Stimulated activated CD4-positive, alpha-beta T cell treated with anti-CD3 and anti-CD28 coated beads, TNF-alpha, amount 100 ng/mL, for 48 hours (primary cell): ENCODE data around the gene AQP1.

Source experiments
- DNase-seq, 3 donors: peaks; one replicate each; pipeline ENCODE4 v3.0.0-alpha.2; 2020; ENCODE audit warnings: low read depth in 3 of 3

AQP1 gene

DNA sequence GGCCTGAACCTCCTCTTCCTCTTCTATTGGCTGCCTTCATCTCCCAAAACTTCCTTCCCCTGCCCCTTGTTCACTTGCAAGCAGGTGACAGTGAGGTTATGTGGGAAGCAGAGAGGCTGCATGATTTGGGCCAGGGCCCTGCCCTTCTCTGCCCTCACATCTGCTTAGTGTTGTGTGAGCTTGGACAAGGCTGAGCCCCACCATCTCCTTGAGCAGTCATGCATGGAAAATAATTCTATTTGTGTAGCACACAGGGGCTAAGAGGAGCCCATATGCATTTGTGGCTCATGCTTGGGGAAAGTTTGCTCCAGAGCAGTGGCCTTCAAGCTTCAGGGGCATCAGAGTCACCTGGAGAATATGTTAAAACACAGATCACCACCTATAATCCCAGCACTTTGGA, 26.8 kb upstream of the AQP1 start:
- DNase-seq = no peak

GRCh38 chr7:30886608-30887011, 25.0 kb upstream of the AQP1 start:
- DNase-seq = no peak

- no peak for DNase-seq
These were observed 24.2 kb upstream of the AQP1 start for GRCh38 chr7:30887464-30887872.

GRCh38 chr7:30888747-30889146, 22.9 kb upstream of the AQP1 start:
- DNase-seq = no peak

DNA sequence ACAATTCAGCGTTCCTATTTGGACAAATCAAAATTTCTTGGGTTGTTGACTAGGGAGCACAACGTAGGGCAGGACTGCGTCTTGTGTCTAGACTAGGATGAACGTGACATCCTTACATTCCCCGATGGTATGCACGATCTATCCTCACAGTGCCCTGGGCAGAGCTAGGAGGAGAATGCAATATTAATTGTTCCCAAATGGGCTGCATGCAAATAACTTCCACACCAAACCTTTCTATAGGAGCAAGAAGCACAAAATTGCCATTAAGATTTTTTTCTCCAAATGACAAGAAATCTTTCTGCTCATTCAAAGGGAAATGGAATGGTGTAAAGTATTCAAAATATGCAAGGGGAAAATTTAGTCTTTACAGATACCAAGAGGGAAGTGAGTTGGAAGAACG, 21.4 kb upstream of the AQP1 start:
- no peak for DNase-seq

DNA sequence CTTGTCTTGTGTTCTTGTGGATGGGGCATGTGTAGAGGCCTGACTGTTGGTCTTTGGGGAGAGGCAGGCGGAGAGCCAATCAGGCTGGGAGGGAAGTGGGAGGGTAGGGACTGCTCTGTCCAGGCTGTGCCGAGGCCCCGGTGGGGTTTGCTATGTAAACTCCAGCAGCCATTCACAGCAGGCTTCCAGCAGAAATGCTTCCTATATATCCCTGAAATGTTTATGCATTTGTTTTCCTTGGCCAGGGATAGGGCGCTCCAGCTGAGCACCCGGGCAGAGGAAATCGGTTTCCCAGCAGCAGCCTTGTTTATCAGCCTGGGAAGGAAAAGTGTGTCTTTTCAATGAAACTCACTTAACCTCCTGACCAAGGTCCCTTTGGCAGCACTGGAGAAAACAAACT, 18.3 kb upstream of the AQP1 start:
- no peak for DNase-seq

DNA sequence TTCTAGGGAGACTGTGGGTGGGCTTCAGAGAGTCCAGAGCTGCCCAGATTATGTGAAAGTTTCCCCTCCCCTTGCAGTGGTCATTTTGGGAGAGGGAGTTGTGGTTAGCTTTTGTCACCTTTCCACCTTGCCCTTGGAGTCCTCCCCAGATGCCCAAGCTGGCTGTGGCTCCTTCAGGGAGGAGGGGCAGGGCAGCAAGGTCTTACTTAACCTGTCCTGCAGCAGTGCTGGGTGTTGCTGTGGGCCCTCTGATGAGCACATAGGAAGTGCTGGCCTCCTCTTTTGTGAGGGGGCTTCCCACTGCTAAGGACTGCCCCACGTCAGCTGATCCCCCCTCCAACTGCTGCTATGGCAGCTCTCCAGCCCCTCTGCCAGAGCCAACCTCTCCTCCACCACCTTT, 17.6 kb upstream of the AQP1 start:
- DNase-seq = no peak

DNA sequence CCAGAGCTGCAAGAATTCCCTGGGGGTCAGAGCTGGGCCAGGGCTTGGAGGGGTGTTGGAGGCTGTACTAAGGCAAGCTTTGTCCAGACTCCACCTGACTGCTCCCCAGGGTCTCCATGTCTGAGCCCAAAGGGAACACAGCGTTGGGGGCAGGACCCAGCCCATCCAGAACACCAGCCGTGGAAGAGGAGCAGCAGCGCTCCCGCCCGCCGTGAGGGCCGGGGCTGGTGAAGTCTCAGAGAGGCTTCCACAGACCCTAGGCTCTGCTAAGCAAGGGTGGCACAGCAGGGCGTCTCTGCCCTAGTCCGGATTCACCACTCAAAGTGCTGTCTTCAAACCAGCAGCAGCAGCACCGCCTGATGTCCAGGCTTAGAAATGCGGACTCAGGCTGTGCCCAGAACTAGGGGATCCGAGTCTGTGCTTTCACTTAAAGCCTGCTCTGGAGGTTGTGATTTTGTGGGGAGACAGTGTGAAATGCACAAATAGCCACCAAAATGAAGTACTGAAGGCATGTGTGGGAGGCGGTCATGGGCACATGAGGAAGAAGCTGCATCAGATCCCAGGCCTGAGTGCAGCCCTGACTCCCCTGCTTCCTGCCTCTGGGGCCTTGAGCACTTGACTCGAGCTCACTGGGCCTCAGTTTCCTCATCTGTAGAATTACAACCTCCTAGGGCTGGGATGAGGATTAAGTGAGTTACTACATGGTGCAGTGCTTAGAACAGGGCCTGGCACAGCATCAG, 16.6 kb upstream of the AQP1 start:
- DNase-seq = no peak

DNA sequence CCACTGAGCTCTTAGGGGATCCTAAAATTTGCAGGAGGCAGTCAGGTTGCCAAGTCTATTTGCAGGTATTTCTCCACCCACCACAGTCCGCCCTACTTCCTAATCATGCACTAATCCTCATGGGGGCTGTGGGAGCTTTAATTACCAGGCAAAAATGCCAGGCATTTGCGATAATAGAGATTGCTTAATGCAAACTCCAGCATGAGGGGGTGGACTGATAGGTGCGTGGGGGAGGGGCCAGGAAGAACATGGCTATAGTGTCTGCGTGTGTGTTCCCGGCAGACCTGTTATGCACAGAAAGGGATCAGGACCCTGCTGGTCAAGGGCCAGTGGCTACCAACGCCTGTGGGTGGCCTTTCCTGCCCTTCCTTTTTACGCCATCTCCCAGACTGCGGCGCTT, 15.6 kb upstream of the AQP1 start:
- DNase-seq = no peak

- no peak for DNase-seq
These were observed 14.6 kb upstream of the AQP1 start for GRCh38 chr7:30896783-30897637.

GRCh38 chr7:30897770-30898169, 13.9 kb upstream of the AQP1 start:
- no peak for DNase-seq

DNA sequence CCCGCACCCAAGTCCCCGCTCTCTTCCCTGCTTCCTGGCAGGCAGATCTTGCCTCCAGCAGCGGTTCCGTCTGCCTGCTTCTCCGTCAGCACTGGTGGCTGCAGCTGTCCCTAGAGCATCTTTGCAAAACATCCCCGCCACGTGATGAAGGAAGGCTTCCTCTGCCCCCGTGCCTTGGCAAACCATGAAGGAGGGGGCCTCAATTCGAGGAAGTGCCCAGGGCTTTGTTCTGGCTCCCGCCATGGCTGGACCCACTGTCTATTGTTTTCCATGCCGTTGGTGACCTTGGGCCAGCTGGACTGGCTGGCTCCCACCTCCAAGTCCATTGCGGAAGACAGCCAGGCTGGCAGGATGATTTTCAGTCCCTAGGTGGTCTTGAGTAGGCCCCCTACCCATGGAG, 13.2 kb upstream of the AQP1 start:
- DNase-seq = no peak

- no peak for DNase-seq
These were observed 12.6 kb upstream of the AQP1 start for GRCh38 chr7:30899066-30899465.

- DNase-seq = no peak
These were observed 12.0 kb upstream of the AQP1 start for GRCh38 chr7:30899630-30900029.

DNA sequence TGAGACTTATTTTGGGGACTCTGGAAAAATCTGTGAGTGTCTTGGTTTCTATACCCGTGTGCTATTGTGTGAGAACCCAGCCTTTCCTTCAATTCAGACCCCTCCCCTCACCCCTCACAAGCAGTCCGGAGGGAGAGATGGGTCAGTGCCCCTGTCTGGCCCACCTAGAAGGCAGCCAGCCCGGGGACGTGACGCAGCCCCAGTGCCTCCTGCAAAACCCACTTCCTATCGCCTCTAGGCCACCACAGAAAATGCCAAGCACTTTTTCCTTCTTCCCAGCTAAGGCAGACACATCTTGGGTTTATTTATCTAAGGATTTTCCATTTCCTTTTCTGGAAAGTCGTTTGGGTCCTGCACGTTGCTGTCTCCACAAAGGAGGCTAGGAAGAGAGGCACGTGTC, 11.6 kb upstream of the AQP1 start:
- no peak for DNase-seq

DNA sequence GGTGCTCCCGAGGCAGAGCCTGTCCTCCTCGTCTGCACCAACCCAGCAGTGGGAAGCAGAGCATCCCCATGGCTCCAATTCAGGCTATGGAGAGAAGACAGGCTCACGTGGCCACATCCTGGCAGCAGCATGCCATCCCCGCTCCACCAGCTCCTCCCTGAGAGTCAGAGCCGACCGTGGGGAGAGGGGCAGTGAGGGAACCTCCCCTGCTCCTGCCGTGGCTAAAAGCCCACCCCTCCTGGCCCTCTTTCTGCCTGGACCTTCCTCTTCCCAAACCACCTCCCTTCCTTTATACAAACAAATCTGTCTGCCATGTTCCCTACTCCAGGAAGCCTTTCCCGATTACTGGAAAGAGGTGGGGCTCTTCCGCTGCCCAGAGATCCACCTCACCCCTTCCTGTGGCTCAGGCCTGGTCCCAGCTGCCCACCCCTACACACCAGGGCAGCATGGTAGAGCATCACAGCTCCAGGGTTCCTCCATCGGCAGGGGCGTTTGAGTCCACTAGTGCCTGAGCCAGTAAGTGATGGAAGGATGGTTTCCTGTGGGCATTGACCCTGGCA, 10.8 kb upstream of the AQP1 start:
- no peak for DNase-seq

GRCh38 chr7:30901856-30902255, 9.8 kb upstream of the AQP1 start:
- no peak for DNase-seq

DNA sequence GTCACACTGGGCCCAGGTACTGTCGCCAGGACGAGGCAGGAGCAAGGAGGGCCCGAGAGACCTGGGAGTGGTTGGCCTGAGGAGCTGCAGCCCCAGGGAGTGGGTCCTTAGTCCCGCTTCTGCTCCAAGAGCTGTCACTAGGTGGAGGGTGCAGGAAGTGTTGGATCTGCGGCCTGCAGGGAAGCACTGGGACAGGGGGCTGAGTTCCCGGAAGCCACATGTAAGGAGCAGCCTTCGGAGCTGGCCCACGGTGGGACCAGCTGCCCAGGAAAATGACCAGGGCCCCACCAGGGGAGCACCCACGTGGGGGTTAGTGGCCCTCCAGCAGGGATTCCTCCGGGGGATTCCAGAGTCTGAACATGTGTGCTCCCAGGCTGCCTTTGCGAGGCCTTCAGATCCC, 9.2 kb upstream of the AQP1 start:
- DNase-seq = no peak

- no peak for DNase-seq
These were observed 8.5 kb upstream of the AQP1 start for GRCh38 chr7:30903146-30903545.

- DNase-seq = no peak
These were observed 7.1 kb upstream of the AQP1 start for GRCh38 chr7:30904561-30904960.

- DNase-seq = no peak
These were observed 6.3 kb upstream of the AQP1 start for GRCh38 chr7:30905078-30906012.

DNA sequence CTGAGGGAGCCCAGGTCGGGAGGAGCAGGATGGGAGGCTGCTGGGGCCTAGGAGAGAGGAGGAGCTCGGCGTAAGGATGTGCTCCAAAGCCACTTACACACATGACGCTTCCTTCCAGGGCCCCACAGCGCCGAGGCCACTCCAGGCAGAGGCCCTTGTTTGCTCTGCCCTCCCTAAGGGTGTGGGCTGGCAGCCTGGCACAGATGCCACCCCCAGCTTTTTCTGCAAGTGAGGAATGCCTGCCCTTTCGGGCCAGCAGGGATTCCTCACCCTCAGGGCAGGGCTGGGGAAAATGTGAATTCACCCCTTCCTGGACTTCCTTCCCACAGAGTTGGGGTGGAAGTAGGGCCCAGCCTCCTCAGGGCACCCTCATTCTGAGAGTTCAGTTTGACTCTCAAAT, 5.6 kb upstream of the AQP1 start:
- DNase-seq = no peak
